ENCODE data around the gene CDON. TPM values are rescaled to one million over a fixed set of nuclear protein-coding genes. Genes with fewer than 3 reads are reported as not detected.
A peak's percentile ranks its signal among the peaks of the same experiment; 100 is the strongest.

CDON gene
- total RNA-seq, 2 donors from 2014 or later = 11.2 to 31.3 TPM

DNA sequence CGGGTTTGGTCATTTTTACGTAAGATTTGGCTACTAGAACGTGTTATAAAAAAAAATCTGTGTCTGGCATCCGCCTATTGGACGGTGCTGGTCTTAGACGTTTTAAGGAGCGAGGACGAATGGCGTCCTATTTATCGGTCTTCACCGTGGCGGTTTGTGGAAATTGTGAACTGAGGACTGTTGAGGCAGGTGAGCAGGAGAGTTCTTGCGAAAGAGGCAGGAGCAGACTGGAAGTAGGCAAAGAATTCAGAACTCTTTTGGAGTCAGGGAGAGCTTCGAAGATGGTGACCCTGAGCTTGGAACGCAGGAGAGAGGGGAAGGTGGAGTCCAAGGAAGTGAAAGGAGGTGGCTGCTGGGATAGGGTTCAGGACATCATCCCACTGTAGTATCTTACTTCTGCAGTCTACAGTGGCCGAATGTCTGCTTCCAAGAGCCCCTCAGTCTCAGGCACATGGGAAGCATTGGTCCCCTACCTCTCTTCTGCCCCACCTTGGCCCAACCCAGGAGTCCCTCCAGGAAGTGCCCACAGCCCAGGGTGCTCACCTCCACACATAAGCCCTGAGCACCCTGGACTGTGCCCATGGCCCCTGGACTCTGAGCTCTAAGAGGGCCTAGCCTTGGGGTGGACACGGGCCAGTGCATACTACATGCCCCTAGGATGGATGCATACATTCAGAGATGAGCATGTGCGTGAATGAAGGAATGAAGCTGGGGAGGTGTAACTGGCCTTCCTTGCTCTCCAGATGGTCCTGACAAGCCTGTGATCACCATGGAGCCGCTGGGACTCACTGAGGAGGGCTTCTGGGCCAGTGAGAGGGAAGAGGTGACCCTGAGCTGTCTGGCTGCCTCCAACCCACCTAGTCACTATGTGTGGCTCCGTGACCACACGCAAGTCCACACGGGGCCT, 113.1 kb downstream of the CDON start:
- peak; percentile 72 for DNase-seq (ENCODE audit: low spot score)

DNA sequence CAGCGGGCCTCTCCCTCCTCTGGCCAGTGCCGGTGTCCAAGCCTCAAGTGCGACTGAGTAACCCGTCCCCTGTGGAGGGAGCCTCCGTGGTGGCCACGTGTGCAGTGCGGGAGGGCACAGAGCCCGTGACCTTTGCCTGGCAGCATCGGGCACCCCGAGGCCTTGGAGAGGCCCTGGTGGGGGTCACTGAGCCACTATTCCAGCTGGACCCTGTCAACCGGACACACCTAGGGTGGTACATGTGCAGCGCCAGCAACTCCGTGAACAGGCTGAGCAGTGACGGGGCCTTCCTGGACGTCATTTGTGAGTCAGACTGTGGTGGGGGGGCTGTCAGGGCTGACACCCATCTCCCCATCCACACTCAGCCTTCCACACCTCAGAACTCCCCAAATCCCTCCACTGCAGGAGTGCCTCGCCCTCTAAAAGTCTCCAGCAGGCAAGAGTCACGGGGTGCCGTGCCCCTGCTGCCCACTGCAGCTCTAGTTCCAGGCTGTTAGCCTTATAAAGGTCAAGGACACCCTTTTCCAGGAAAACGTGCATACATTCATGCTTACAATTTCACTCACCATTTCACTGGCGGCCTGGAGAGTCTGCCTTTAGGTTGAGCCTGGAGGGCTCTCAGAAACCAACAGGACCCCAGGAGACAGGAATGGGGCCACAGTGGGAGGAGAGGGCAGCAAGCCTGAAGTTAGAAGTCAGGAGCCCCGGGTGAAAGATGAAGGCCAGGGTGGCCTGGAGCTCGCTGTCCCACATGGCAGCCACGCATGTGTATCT, 114.2 kb downstream of the CDON start:
- intact Hi-C loops (cut with DNase I) = no loop called here
- DNase-seq (ENCODE audit: low spot score) = no peak

More for the DNA sequence above, 113.1 kb downstream of the CDON start:
- intact Hi-C loops (cut with DNase I) = no loop called here

DNA sequence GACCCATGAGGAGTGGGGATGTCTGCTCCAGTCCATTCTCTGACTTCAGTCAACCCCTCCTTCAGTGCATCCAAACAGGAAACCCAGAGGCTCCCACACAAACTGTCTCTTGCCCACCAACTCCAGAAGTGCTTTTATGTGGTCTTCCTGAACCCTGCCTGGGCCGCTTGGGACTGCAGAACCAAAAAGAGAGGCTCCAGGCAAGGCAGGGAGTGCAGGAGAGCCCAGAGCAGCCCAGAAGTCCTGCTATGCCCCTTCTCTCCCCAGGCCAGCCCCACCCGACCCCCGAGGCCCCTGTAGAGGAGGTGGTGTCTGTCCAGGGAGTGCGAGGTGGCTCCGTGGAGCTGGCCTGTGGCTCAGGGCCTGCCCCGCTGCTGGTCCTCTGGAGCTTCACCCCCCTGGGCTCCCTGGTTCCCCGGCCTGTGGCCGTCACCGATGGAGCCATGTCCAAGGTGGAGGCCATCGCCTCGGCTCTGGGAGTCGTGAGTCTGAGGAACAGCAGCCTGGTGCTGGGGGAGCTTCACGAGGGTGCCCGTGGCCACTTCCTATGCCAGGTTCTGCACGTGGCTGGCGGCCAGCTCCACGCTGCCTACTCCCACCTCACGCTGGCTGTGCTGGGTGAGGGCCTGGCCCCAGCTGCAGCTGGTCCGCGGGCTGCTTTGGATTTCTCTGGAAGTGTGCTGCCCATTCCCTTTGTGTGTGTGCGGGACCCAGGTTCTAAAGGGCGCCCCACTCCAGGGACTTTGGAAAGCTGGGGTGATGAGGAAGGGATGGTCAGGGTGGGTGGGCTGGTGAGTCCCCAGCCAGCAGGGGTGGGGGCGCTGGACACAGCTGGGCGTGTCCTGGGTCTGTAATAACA, 115.0 kb downstream of the CDON start:
- intact Hi-C loops (cut with DNase I) = no loop called here
- no peak for DNase-seq (ENCODE audit: low spot score)

DNA sequence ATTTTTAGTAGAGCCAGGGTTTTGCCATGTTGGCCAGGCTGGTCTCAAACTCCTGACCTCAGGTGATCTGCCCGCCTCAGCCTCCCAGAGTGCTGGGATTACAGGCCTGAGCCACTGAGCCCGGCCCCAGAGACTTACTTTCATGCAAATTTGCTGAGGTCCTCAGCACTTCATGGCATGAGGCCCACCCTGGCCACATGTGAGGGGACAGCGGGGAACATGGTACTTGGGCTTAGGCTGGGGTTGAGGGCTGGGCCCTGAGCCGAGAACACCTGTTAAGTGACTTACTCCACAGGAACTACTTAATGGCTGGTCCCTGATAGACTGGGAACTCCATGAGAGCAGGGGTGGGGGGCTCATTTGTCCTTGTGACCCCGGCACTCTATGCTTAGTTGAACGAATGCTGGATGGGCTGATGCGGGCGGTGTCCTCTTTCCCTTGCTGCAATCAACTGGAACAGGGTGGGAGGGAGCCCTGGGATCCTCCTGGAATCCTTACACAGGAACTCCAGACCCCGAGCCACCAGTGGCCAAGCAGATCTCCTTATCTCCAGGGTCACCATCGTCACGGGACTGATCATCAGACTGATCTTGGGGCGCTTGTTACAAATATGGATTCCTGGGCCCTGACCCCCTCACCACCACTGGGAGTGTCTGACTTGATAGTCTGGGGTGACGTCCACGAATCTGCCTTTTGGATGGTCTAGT, 115.8 kb downstream of the CDON start:
- intact Hi-C loops (cut with DNase I) = no loop called here
- DNase-seq (ENCODE audit: low spot score) = no peak

DNA sequence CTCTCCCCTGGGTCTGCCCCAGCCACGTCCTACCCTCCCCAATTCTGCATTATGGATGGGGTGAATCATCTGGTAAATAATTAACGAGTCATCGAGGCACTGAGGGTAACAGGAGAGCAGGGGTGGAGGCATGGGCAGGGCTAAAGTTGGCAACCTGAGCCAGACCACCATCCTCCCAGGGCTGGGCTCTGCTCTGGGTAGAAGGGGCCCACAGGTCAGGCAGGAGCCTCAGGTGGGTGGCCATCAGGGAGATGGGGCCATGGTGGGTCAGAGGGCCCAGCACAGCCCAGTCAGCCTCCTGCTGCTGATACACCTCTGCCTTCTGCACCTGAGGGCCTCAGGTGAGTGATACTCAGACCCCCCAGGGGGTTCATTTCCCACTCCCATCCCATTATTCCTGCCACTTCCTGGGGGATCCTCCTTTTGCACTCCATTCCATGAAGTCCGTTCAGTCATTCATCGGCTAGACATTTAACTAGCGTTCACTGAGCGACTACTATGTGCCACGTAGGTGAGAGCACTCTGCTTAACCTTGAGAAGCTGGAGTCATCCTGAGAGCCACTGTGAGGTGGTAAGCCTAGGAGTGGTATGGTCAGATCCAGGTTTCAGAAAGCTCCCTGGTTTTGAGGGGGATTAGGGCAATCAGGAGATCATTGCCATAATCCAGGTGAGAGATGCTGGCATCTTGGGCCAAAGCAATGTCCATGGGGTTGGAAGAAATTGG, 116.7 kb downstream of the CDON start, which contains the start of gene VSIG10L2:
VSIG10L2 (plus strand) TSS at position 248 of the 724 bp plus-strand sequence; CDS start at position 260, 12 bp downstream.
- DNase-seq (ENCODE audit: low spot score) = no peak
- intact Hi-C loops (cut with DNase I) = no loop called here

DNA sequence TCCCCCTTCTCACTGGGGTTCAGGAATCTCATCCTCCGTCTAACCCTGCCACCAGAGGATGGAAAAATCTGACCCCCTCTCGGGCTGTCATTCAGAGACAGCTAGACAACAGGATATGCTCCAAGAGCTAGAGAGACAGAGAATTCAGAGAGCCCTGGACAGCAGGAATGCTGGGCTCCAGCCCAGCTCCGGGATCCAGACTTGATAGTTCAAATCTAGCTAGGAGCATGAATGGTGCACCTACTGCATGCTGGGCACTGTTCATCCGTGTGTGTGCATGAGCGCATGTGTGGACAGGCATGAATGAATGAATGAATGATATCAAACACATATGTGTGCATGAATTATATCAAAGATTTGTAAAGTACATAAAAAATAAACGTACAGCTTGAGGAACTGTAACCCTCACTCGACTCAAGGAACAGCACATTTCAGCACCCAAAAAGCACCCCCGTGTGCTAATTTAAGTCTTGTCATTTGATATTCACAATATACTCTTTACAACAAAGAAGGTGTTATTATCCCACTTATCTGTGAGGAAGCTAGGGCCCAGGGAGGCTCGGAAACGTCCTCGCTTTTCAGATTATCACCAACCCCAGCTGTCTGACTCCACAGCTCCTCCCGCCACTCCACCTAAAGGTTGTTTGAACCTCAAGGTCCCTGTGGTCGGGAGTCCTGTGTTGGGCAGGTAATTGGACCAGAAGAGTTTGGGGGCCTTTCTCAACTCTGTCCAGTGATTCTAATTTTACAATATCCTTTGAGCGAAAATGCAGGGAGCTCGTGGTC, 117.5 kb downstream of the CDON start:
- DNase-seq (ENCODE audit: low spot score) = no peak
- intact Hi-C loops (cut with DNase I) = no loop called here

DNA sequence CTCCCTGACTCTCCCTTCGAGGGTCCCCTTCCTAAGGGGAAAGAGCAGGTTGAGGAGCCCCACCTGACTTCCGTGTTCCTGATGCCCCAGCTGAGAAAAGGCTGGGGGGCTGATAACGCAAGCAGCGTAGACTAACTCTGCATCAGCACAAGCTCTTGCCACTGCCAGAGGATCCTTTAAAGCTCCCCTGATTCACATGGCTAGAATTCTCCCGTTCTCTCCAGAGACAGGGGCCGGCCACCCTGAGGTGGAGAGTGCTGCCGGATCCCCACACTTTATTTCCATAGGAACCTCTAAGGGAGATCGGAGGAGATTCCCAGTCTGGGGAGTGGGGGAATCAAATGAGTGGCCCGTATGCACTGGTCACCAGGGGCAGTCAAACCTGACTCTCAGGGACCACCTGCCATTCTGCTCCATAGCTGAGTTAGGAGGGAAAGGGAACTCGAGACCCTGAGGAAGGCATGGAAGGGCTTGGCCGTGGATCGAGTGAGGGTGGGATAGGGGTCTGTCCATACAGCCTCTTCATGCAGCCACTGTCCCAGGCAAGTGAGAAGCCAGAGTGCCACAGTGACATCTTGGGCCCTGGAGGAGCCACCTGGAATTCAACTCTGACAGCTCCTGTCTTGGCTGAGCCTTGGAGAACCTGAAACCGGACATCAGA, 118.2 kb downstream of the CDON start:
- DNase-seq (ENCODE audit: low spot score) = no peak
- intact Hi-C loops (cut with DNase I) = no loop called here

DNA sequence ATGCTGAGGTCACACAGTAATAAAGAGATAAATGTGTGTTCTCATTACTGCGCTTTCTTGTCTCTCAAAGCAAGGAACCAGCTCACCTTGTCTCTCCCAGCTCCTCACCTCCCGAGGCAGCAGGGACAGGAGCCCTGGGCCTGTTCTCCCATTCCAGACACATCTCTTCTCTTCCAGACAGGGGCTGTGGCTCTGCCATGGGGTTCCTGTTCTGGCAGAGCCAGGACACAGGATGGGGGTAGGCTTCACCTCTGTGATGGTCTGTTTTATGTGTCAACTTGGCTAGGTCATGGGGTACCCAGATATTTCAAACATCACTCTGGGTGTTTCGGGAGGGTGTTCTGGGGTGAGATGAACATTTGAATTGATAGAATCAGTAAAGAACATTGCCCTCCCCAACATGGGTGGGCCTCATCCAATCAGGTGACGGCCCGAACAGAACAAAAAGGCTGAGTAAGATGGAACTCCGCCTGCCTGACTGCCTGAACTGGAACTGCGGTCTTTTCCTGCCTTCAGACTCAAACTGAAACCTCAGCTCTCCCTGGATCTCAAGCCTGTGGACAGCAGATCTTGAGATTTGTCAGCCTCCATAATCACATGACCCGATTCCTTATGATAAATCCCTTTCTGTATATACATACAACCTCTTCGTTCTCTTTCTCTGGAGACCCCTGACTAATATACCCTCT, 118.9 kb downstream of the CDON start:
- intact Hi-C loops (cut with DNase I) = no loop called here

DNA sequence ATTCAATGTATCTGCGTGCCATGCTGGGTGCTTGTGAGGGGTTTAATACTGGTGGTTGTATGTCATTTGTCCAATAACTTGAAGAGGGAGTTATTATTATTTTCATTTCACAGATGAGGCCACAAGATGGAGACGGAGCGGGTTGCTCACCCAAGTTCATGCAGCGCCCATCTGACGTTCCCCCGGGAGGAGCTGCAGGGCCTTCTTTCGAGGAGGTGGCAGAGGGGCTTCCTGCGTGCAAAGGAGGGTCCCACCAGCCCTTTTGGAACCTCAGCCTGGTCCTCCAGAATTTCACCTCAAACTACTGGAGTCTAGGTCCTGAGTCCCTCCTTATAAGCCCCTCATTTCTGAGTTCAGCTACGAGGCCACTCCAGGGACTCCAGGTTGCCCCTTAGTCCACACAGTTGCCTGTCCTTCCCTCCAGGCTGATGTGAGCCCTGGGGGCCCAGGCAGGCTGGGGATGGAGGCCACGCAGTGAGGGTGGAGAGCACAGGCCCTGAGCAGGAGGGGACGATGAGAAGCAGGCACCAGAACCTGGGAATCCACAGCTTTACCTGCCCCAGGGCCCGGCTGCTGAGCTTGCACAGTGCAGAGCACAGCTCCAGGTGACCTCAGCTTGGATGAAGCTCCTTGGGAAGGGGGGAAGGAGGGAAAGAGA, 119.8 kb downstream of the CDON start:
- intact Hi-C loops (cut with DNase I) = no loop called here
- DNase-seq (ENCODE audit: low spot score) = no peak

More for the DNA sequence above, 118.9 kb downstream of the CDON start:
- DNase-seq (ENCODE audit: low spot score) = no peak

DNA sequence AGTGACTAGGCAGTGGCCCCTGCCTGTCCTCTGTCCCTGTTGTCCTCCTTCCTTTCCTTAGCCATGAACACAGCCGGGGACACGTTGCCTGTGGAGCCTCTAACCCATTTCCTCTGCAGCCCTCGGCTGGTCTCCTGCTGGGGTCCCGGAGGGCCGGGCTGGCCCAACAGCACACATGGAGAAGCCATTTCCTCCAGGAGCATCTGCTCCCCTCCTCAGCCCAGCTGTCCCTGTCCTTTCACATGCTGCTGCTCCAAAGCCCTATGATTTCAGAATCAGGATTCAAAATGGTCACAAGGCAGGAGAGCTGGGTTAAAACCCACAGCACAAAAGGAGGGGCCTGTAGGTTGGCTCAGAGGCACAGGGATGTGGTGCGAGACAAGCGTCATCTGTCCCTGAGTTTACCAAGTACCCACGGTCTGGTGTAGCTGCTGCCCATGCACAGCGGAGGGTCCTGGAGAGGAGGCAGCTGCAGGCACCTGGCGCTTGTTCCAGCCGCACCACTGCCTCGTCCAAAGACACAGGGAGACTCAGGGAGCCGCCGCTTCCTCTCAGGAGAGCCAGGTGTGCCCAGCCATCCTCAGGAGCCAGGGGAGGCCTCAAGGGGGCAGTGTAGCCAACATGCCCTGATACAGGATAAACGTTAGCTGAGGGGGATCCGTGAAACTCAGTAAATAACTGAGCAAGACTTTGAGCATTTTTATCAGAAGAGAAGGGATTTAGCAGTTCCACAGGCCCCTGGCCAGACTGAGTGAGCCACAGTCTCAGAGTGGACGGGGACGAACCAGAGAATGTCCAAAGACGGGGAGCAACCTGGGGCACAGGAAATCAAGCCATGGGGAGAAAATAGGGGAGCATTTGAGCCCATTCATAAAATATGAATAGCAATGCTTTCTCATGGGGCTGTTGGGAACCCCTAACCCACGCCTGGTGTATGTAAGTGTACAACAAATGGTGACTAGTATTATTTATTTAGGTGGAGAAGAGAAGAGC, 120.8 kb downstream of the CDON start:
- intact Hi-C loops (cut with DNase I) = no loop called here
- DNase-seq (ENCODE audit: low spot score) = no peak

DNA sequence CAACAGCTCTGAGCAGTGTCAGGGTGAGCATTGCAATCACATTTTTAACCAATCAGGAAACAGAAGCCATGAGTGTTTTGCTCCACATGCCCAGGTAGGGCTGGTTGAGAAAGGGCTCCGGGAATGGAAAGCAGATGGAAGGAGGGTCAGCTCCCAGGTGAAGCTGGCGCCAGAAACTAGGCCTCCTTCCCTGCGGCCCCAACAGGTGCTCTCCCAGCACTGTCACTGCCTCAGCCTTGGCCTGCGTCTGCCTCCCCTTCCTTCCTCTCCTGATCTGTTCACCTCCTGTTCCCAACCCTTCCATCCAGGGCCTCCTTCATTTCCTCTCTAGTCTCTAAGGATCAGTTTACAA, 121.4 kb downstream of the CDON start:
- no peak for DNase-seq (ENCODE audit: low spot score)
- intact Hi-C loops (cut with DNase I) = no loop called here

DNA sequence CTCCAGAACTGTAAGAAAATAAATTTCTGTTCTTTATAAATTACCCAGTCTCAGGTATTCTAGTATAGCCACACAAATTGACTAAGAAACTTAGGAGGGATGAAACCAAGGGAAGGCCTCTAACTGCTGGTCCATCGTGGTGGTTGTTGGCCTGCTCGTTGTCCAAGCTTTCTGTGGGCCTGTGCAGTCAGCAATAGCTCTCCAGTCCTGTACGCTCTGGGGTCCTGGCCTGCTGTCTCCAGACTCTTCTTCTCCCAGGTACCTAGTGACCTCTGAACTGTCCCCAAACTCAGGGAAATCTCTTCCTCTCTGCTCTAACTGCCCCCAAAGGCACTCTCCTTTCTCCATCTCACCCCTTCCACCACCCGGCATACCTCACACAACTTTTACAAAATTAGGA, 122.5 kb downstream of the CDON start:
- intact Hi-C loops (cut with DNase I) = no loop called here
- no peak for DNase-seq (ENCODE audit: low spot score)

DNA sequence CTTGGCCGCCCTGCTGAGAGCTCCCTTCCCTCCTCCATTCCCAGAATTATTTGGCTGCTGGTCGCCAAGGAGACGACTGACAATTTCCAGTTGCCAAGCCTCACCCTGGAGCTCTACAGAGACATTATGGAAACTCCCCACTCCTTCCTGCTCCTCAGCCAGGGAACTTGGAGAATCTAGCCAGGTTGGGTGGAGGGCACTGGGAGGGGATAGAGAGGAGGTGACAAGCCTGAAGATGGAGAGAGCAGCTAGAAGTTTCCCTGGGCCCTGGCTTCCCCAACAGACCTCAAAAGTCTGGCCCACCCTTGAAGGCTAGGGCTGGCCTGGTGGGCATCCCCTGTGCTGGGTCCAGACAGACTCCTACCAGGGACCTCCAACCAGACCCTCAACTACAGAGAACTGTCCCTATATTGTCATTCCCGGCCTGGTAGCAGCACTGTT, 123.6 kb downstream of the CDON start:
- intact Hi-C loops (cut with DNase I) = no loop called here
- peak; percentile 68 for DNase-seq (ENCODE audit: low spot score)

DNA sequence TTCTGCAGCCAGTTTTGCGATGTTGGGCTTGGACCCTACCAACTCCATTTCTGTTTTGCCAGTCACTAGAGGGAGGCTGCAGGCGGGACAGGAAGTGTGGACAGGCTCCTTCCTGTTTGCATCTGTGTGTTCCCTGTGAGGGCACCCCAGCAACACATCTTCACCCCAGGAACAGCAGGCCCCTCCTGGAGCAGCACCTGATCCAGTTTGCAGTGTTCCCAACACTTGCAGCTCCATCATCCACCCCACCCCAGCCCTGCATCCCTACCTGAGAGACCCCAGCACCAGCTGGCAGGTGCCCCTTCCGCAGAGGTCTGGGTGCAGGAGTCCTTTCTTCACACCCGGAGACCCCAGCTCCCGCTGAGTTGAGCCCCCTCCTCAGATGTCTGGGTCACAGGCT, 124.2 kb downstream of the CDON start:
- intact Hi-C loops (cut with DNase I) = no loop called here
- peak; percentile 67 for DNase-seq (ENCODE audit: low spot score)
